COLO668 (cell line): ENCODE results near the gene ZNF415.

Experiments
- DNase-seq: peaks from one replicate; lab custom pipeline; 2025; ENCODE audit not compliant: unreplicated experiment; lab: John Stamatoyannopoulos, UW

The ZNF415 gene

GRCh38 chr19:53057904-53058580 lies 74.7 kb downstream of the ZNF415 start:
- peak; percentile 92 for DNase-seq
